ENCODE data around the gene ANKRD9. TPM values are rescaled to one million over a fixed set of nuclear protein-coding genes. Genes with fewer than 3 reads are reported as not detected.

Gene ANKRD9
- total and polyA plus RNA-seq, 8 donors = 5.3 to 357 (median 27.0) TPM

- Histone ChIP-seq H3K9me3 (no peaks in the 10 kb centered on the region), H3K4me3 (no peak overlapping the region), H3K27me3 (no peaks in the 10 kb centered on the region), H3K27ac (peak overlapping the region in 2 of 5 donors; percentile 12 to 18), H3K36me3 (peaks cover 0 to 37% (median 13%) of the 10 kb centered on the region in 4 donors), H3K4me1 (no peaks in the 10 kb centered on the region)
- 85 to 92% (median 87%) methylated on average over 8 of the region's 8 CpGs for WGBS, 5 donors
- TF ChIP-seq CTCF (IDR thresholded peaks at IDR 0.05) (no peak), POLR2AphosphoS5 (IDR thresholded peaks at IDR 0.05) (no peak), POLR2A (IDR thresholded peaks at IDR 0.05) (no peak), EP300 (IDR thresholded peaks at IDR 0.05) (no peak)
- DNase-seq = no peak
- intact Hi-C loops (cut with DNase I; ENCODE audit: low total_unique reads) = no loop called here
Observed at GRCh38 chr14:102471921-102472790, 37.4 kb downstream of the ANKRD9 start.

- DNase-seq = no peak
- Histone ChIP-seq H3K36me3 (peaks cover 0 to 56% (median 35%) of the 10 kb centered on the region in 4 donors), H3K4me3 (no peak overlapping the region), H3K27ac (no peak overlapping the region), H3K27me3 (no peaks in the 10 kb centered on the region), H3K9me3 (no peaks in the 10 kb centered on the region), H3K4me1 (peaks cover 0 to 7% (median 3%) of the 10 kb centered on the region in 4 donors)
- intact Hi-C loops (cut with DNase I; ENCODE audit: low total_unique reads) = no loop called here
- TF ChIP-seq POLR2AphosphoS5 (IDR thresholded peaks at IDR 0.05) = no peak
- no peak for TF ChIP-seq CTCF (IDR thresholded peaks at IDR 0.05)
- no peak for TF ChIP-seq EP300 (IDR thresholded peaks at IDR 0.05)
- TF ChIP-seq POLR2A (IDR thresholded peaks at IDR 0.05) = no peak
- 90 to 100% (median 97%) methylated on average over 1 of the region's 1 CpG for WGBS, 5 donors
Observed at GRCh38 chr14:102469261-102469660, 40.3 kb downstream of the ANKRD9 start.

- WGBS, 5 donors = 30 to 58% (median 53%) methylated on average over 6 of the region's 6 CpGs
- TF ChIP-seq POLR2AphosphoS5 (IDR thresholded peaks at IDR 0.05) (peak in 1 of 3 donors; percentile 5), EP300 (IDR thresholded peaks at IDR 0.05) (no peak)
- Histone ChIP-seq H3K4me3 (no peak overlapping the region), H3K27ac (peak overlapping the region in 1 of 5 donors; percentile 15), H3K9me3 (no peaks in the 10 kb centered on the region), H3K4me1 (peaks cover 0 to 7% (median 3%) of the 10 kb centered on the region in 4 donors), H3K27me3 (no peaks in the 10 kb centered on the region), H3K36me3 (peaks cover 0 to 73% (median 50%) of the 10 kb centered on the region in 4 donors)
- intact Hi-C loops (cut with DNase I; ENCODE audit: low total_unique reads) = no loop called here
- DNase-seq = peak; percentile 34 to 49
Observed at GRCh38 chr14:102464846-102465341, 44.7 kb downstream of the ANKRD9 start.

GRCh38 chr14:102464006-102464405 lies 45.6 kb downstream of the ANKRD9 start:
- H3K4me3 ChIP-seq = no peak overlapping the region
- DNase-seq = no peak
- 89 to 97% (median 95%) methylated on average over 4 of the region's 4 CpGs for WGBS, 5 donors
- H3K27ac ChIP-seq = no peak overlapping the region
- peaks cover 0 to 7% (median 3%) of the 10 kb centered on the region in 4 donors for H3K4me1 ChIP-seq
- no peaks in the 10 kb centered on the region for H3K27me3 ChIP-seq
- no peak for TF ChIP-seq EP300 (IDR thresholded peaks at IDR 0.05)
- TF ChIP-seq POLR2AphosphoS5 (IDR thresholded peaks at IDR 0.05) = no peak
- TF ChIP-seq POLR2A (IDR thresholded peaks at IDR 0.05) = no peak
- no peak for TF ChIP-seq CTCF (IDR thresholded peaks at IDR 0.05)
- H3K9me3 ChIP-seq = no peaks in the 10 kb centered on the region
- H3K36me3 ChIP-seq = peaks cover 0 to 78% (median 57%) of the 10 kb centered on the region in 4 donors
- intact Hi-C loops (cut with DNase I; ENCODE audit: low total_unique reads) = no loop called here

Data from stomach (tissue), 9 donors.